ENCODE data around the gene TSPAN18.

DNA sequence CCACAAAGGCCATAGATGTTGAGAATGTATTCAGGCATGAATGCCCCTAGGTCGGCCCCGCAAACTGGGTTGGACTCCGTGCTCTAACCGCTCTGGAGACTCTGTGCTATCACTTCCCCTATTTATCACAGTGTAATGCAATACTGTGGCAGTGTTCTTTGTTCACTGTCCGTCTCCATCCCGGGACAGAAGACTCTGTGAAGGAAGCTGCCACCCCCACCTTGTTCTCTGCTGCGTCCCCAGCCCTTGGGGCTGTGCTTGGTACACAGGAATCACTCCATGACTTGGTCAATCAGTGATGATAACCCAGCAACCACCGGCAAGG lies 57.6 kb downstream of the TSPAN18 start:
- TF ChIP-seq CTCF (conservative IDR thresholded peaks at IDR 0.05; ENCODE audit: low read depth, low read length) (no peak), EZH2 (IDR thresholded peaks at IDR 0.05; ENCODE audit: low read length, unreplicated experiment) (no peak)
